Midbrain (tissue), 1 donor: Measurements from ENCODE around the gene SALL4.
A peak's percentile ranks its signal among the peaks of the same experiment; 100 is the strongest.
"Not testable (repeated sequence)": the region's sequence is repeated elsewhere in the genome, so short reads cannot be mapped to it uniquely, and the experiment has no call there.

ENCODE experiments used
- DNase-seq: peaks from one replicate; lab custom pipeline; 2025; lab: John Stamatoyannopoulos, UW

The SALL4 gene

GRCh38 chr20:51801823-51802123 is 548 bp downstream of the SALL4 start:
- DNase-seq = no peak

DNA sequence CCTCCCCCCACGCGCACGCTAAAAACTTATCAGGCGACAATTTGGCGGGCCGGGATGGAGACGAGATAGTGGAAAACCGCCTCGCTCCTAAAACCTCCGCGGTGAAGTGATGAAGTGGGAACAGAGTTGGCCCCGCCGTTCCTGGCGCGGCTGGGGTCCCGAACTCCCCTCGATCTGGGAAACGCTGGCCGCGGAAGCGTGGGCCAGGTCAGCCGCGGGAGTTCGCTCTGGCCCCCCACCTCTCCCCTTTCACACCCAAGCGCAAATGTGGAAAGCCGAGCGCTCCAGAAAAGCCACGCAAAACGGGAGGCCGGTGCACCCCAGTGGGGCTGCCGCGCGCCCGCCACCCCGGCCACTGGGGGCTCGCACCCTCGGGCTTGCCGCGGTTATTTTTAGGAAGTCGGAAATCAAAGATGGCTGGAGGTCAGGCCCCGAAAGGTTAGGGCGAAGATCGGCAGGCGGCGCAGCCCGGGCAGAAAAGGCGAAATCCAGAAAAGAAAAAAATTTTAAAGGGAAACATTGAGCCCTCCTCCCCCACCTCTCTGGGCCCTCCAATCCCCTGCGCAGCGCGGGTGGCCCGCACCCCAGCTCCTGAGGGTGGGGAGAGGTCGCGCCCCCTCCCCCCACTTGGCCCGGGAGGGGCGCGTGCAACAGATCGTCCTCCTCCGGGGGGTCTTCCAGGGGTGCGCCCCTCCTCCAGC is 1.0 kb downstream of the SALL4 start:
- DNase-seq = no peak

GRCh38 chr20:51800872-51801121 is 1.5 kb downstream of the SALL4 start:
- DNase-seq = no peak

GRCh38 chr20:51800060-51800871 is 2.1 kb downstream of the SALL4 start:
- peak; percentile 18 for DNase-seq

GRCh38 chr20:51799401-51799860 is 2.9 kb downstream of the SALL4 start:
- DNase-seq = no peak

DNA sequence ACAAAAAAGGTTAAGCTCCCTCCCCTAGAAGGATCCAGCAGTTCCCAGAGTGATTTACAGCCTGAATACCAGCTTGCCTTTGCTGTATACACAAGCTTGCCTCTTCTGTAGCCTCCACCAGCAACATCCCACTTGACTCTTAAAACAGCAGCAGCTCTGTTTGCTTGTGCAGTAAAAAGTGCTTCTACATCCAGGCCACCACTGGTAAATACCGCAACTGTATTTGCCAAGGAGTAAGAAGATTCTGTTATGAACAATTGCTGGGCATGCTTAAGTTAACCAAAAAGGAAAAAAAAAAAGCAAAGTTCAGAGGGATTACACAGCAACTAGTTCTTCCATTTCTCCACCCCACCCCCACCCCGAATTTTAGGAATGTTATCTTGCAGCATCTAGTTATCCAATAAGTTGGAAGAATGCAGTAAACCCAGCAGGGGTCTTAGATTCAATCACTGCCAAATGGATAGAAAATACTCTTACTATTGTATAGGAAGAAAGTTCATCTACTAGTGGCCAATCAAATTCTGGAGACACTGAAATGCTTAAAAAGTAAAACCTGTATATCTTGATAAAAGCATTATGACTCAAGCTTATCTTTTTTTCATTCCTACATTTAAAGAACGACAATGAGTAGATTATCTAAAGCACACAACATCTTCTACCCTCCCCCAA is 4.8 kb downstream of the SALL4 start:
- DNase-seq = no peak

- no peak for DNase-seq
Measured at GRCh38 chr20:51796340-51796739, 6.0 kb downstream of the SALL4 start.

- no peak for DNase-seq
Measured at GRCh38 chr20:51792960-51793359, 9.4 kb downstream of the SALL4 start.

- no peak for DNase-seq
Measured at GRCh38 chr20:51791626-51792025, 10.7 kb downstream of the SALL4 start.

DNA sequence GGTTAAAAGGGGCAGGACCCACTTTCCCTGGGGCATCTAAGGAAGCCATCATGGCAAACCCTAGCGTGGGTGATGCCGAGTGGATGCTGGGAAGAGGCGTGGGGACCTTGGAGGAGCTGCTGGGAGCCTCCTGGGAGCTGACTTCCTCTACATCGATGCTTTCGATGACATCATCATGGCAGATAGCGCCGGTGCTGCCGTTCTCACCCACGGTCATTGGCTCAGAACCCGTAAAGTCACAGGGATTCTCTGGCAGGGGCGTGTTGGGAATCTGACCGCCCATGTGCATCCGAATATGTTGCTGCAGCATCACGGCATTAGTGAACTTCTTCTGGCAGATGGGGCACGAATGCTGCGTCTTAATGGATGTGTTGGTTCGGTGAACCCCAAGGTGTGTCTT is 12.1 kb downstream of the SALL4 start:
- no peak for DNase-seq

- DNase-seq = no peak
Measured at GRCh38 chr20:51789434-51789833, 12.9 kb downstream of the SALL4 start.

DNA sequence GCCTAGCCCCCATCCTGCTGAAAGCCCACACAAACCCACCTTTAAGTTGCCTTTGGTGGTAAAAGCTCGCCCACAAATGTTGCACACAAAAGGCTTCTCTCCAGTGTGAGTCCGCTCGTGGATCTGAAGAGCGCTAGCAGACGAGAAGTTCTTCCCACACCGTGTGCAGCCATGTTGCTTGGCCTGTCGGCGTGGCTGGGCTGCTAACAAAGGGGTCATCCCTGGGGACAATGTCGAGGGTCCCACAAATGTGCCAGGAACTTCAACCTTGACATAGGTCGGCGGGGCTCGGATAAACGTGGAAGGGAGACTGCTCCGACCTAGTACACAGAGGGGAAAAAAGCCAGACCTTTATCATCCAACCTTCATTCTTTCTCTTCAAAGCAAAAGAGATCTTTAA is 13.5 kb downstream of the SALL4 start:
- DNase-seq = no peak

DNA sequence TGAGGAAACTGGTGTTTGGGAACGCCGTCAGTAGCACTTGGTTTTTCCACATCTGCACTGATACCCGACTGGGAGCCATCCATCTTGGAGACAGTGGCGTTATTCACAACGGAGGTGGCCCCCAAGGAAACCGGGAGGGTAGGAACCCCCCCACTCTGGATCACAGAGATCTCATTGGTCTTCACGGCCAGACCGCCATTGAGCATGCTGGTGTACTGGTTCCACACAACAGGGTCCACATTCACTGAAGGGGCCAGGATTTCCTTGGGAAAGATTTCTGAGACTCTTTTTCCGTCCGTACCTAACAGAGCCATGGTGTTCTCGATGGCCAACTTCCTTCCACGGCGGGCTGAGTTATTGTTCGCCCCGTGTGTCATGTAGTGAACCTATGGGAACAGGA is 18.0 kb downstream of the SALL4 start:
- DNase-seq = no peak

- DNase-seq = not testable (repeated sequence)
Measured at GRCh38 chr20:51778229-51778759, 24.0 kb downstream of the SALL4 start.

- DNase-seq = no peak
Measured at GRCh38 chr20:51775241-51775640, 27.1 kb downstream of the SALL4 start.

- no peak for DNase-seq
Measured at GRCh38 chr20:51772236-51772635, 30.1 kb downstream of the SALL4 start.

GRCh38 chr20:51769976-51770615 is 32.2 kb downstream of the SALL4 start:
- no peak for DNase-seq

- no peak for DNase-seq
Measured at GRCh38 chr20:51768759-51769517, 33.4 kb downstream of the SALL4 start.

DNA sequence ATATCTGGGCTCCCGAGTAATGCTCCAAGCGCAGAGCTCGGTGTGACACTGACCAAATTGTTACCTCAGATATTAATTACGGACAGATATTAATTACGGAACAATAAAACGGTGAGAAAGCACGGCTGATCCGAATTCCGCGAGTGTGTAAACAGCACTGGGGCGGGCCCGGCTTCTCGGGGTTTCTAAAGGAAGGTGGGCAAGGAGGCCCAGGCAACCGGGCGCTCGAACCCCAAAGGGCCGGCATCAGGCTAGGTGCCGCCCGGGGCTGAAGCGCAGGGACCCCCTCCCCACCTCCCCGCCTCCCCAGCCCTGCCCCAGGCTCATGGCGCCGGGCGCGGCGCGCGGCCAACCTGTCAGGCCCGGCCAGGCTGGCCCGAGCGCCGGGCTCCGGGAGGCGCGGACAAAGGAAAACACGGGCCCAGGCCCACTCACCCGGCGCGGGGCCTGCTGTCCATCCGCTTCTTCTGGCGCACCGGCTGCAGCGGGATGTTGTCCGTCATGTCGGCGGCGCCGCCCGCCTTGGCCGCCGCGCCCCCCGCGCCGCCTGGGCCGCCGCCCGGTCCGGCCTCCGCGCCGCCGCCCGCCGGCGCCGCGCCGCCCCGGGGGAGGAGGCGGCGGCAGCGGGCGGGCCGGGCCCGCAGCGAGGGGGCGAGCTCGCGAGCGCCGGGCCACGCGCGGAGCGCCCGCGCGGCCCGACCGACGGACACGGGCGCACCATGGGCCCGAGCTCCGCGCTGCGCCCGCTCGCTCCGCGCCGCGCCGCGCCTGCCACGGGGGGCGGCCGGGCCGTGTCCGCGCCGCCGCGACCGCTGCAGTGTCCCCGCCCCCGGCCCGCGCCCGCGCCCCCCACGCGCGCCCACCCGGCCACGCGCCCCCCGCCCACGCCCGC is 34.2 kb downstream of the SALL4 start, which contains the start of gene ATP9A:
ATP9A (minus strand) TSS at position 524 of the 892 bp plus-strand sequence; CDS start at position 503, 21 bp downstream.
- no peak for DNase-seq

DNA sequence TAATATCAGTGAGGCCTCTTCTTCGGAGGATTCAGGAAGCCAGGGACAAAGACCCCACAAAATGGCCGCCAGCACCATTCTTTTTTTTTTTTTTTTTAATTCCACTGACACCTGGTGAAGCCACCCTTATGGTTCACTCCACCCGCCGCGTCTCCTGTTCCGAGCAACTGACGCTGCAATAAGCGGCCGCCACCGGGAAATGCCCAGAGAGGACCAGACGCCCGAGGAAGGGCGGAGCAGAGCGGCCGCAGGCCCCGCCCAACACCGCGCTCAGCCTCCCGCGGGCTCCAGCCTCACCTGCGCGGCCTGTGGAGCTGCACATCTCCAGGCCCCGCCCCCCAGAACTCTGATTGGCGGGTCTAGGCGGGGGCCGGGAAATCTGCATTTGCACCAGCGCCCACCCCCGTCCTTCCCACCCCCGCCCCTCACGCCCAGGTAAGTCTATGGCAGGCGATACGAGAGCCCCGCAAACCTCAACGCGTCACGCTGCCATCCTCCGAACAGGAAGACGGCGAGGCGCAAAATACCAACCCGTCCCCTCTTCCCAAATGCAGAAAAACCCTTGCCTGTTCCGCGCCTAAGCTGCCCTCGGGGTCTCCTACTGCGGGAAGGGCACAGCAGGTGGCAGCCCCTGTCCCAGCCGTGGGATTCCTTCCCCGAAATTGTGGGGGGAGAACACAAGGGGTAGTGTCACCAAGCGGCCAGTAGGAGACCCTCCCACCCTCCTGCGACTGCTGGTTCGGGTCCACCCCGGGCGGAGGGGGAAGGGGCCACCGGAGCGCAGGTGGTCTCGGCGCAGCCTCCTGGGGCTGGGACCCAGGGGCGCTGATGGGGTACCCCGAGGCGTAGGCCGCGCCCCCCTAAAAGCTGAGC is 35.1 kb downstream of the SALL4 start:
- peak; percentile 72 for DNase-seq
